H9 (cell line): Measurements from ENCODE around the gene AFAP1. TPM values are rescaled to one million over a fixed set of nuclear protein-coding genes. Genes with fewer than 3 reads are reported as not detected.

Source experiments
- DNase-seq: peaks from one replicate; pipeline ENCODE4 v3.0.0-alpha.2; 2017
- H2AFZ ChIP-seq: one replicate; pipeline ENCODE4 v1.6.1; 2013; ENCODE audit warnings: mild to moderate bottlenecking, low read length, control low read depth, moderate library complexity
- H2AK5ac ChIP-seq: 2 replicates; pipeline ENCODE4 v1.6.1; 2013; ENCODE audit warnings: low read length, control low read depth, mixed read lengths; ENCODE audit not compliant: insufficient read length
- H2BK120ac ChIP-seq: one replicate; pipeline ENCODE4 v1.6.1; 2013; ENCODE audit warnings: low read depth, mild to moderate bottlenecking, low read length, control low read depth, inconsistent platforms; ENCODE audit not compliant: poor library complexity, severe bottlenecking
- H2BK12ac ChIP-seq: 2 replicates; pipeline ENCODE4 v1.6.1; 2013; ENCODE audit warnings: low read length, control low read depth, mixed read lengths, low read depth; ENCODE audit not compliant: insufficient read length
- H2BK15ac ChIP-seq: 2 replicates; pipeline ENCODE4 v1.6.1; 2013; ENCODE audit warnings: low read depth, low read length, control low read depth
- H2BK20ac ChIP-seq: one replicate; pipeline ENCODE4 v1.6.1; 2013; ENCODE audit warnings: low read depth, mild to moderate bottlenecking, low read length, control low read depth, inconsistent platforms; ENCODE audit not compliant: poor library complexity, severe bottlenecking
- H2BK5ac ChIP-seq: 2 replicates; pipeline ENCODE4 v1.6.1; 2013; ENCODE audit warnings: low read length, control low read depth, mixed read lengths; ENCODE audit not compliant: insufficient read length
- H3K14ac ChIP-seq: 2 replicates; pipeline ENCODE4 v1.6.1; 2013; ENCODE audit warnings: low read length, control low read depth; ENCODE audit not compliant: insufficient read depth
- H3K18ac ChIP-seq: 2 replicates; pipeline ENCODE4 v1.6.1; 2013; ENCODE audit warnings: low read depth, mild to moderate bottlenecking, mixed read lengths, low read length, control low read depth; ENCODE audit not compliant: insufficient read length
- H3K23ac ChIP-seq: 2 replicates; pipeline ENCODE4 v1.6.1; 2013; ENCODE audit warnings: low read length, control low read depth, mixed read lengths, low read depth; ENCODE audit not compliant: insufficient read length
- H3K23me2 ChIP-seq: 2 replicates; pipeline ENCODE4 v1.6.1; 2013; ENCODE audit warnings: low read depth, mild to moderate bottlenecking, mixed read lengths, low read length, control low read depth; ENCODE audit not compliant: insufficient read length, poor library complexity, severe bottlenecking
- H3K27ac ChIP-seq: 2 replicates; pipeline ENCODE4 v1.5.1; 2013; ENCODE audit warnings: low read length, control low read depth, mixed read lengths, low read depth; ENCODE audit not compliant: insufficient read length
- H3K27me3 ChIP-seq: 2 replicates; pipeline ENCODE4 v1.6.1; 2013; ENCODE audit warnings: low read length, control low read depth, inconsistent platforms; ENCODE audit not compliant: insufficient read depth
- H3K4ac ChIP-seq: 2 replicates; pipeline ENCODE4 v1.6.1; 2013; ENCODE audit warnings: low read depth, mild to moderate bottlenecking, control low read depth, inconsistent platforms, low read length, moderate library complexity
- H3K4me1 ChIP-seq: 2 replicates; pipeline ENCODE4 v1.6.1; 2013; ENCODE audit warnings: low read length, control low read depth, inconsistent platforms; ENCODE audit not compliant: insufficient read depth
- H3K4me2 ChIP-seq: 2 replicates; pipeline ENCODE4 v1.6.1; 2013; ENCODE audit warnings: low read length, control low read depth, mixed read lengths; ENCODE audit not compliant: insufficient read length, insufficient read depth
- H3K56ac ChIP-seq: 2 replicates; pipeline ENCODE4 v1.6.1; 2013; ENCODE audit warnings: low read depth, mild to moderate bottlenecking, mixed read lengths, low read length, control low read depth; ENCODE audit not compliant: insufficient read length
- H3K79me1 ChIP-seq: 2 replicates; pipeline ENCODE4 v1.6.1; 2013; ENCODE audit warnings: low read depth, mild to moderate bottlenecking, moderate library complexity, low read length, control low read depth, inconsistent platforms; ENCODE audit not compliant: insufficient read depth, poor library complexity, severe bottlenecking
- H3K79me2 ChIP-seq: 2 replicates; pipeline ENCODE4 v1.6.1; 2013; ENCODE audit warnings: low read length, control low read depth, inconsistent platforms; ENCODE audit not compliant: insufficient read depth
- H3K9ac ChIP-seq: 2 replicates; pipeline ENCODE4 v1.6.1; 2013; ENCODE audit warnings: low read length, control low read depth, mixed read lengths; ENCODE audit not compliant: insufficient read length; ENCODE audit errors: extremely low read depth
- H3K9me3 ChIP-seq: one replicate; pipeline ENCODE4 v1.6.1; 2013; ENCODE audit warnings: low read depth, low read length, inconsistent platforms; ENCODE audit not compliant: control insufficient read depth
- H3T11ph ChIP-seq: one replicate; pipeline ENCODE4 v1.6.1; 2013; ENCODE audit warnings: mild to moderate bottlenecking, low read length, control low read depth, inconsistent platforms
- H4K20me1 ChIP-seq: one replicate; pipeline ENCODE4 v1.6.1; 2013; ENCODE audit not compliant: control insufficient read depth, insufficient read length, insufficient read depth
- H4K5ac ChIP-seq: 2 replicates; pipeline ENCODE4 v1.6.1; 2013; ENCODE audit warnings: low read depth, mild to moderate bottlenecking, mixed read lengths, low read length, control low read depth; ENCODE audit not compliant: insufficient read length
- H4K8ac ChIP-seq: replicated peaks from 2 replicates; pipeline ENCODE4 v1.6.1; 2013; ENCODE audit warnings: low read length, control low read depth, mixed read lengths, low read depth; ENCODE audit not compliant: insufficient read length
- H4K91ac ChIP-seq: 2 replicates; pipeline ENCODE4 v1.6.1; 2013; ENCODE audit warnings: low read depth, mild to moderate bottlenecking, moderate library complexity, mixed read lengths, low read length, control low read depth; ENCODE audit not compliant: insufficient read length
- H3K27ac Mint-ChIP-seq, 3 experiments: 2 replicates in 2 of 3; 3 replicates in 1 of 3; pipeline ENCODE4 v1.8.0; 2020 to 2021; ENCODE audit warnings: mixed read lengths in 3 of 3, mild to moderate bottlenecking in 1 of 3, moderate library complexity in 1 of 3
- H3K27me3 Mint-ChIP-seq: 2 replicates; pipeline ENCODE4 v1.8.0; 2021; ENCODE audit warnings: low read depth, mild to moderate bottlenecking, moderate library complexity, mixed read lengths
- H3K36me3 Mint-ChIP-seq, 3 experiments: 2 replicates in 2 of 3; 3 replicates in 1 of 3; pipeline ENCODE4 v1.8.0; 2020 to 2021; ENCODE audit warnings: low read depth in 3 of 3, mixed read lengths in 3 of 3; ENCODE audit not compliant: insufficient read depth in 1 of 3
- H3K4me1 Mint-ChIP-seq, 2 experiments: 2 replicates each; pipeline ENCODE4 v1.8.0; 2020; ENCODE audit warnings: mixed read lengths in 2 of 2
- H3K4me3 Mint-ChIP-seq, 2 experiments: 2 replicates in 1 of 2; 3 replicates in 1 of 2; pipeline ENCODE4 v1.8.0; 2020 to 2021; ENCODE audit warnings: mild to moderate bottlenecking in 2 of 2, mixed read lengths in 2 of 2, moderate library complexity in 1 of 2
- H3K9me3 Mint-ChIP-seq, 2 experiments: 2 replicates in 1 of 2; 3 replicates in 1 of 2; pipeline ENCODE4 v1.8.0; 2020; ENCODE audit warnings: mild to moderate bottlenecking in 2 of 2, mixed read lengths in 2 of 2, moderate library complexity in 1 of 2
- CTCF ChIP-seq: fragments of 200-600 bp; sonication (generic); conservative IDR thresholded peaks from 3 replicates; pipeline ENCODE4 v1.8.0; 2021; ENCODE audit warnings: antibody characterized with exemption, mild to moderate bottlenecking
- WGBS: extraction: QIAGEN DNeasy Blood & Tissue Kit; methylation state at CpG from one replicate; pipeline ENCODE4 v1.1.7; 2013; ENCODE audit warnings: missing lambda C conversion rate, low lambda C conversion rate, mixed read lengths; ENCODE audit not compliant: insufficient read length; ENCODE audit errors: extremely low coverage; 5-methylcytosine and 5-hydroxymethylcytosine counted together
- total RNA-seq: library from RNA; stranded (reverse); gene quantifications from 2 replicates; pipeline ENCODE4 v1.2.1, GENCODE V29; 2021

The AFAP1 gene
- total RNA-seq, 1 experiment from 2014 or later = 6.5 TPM

DNA sequence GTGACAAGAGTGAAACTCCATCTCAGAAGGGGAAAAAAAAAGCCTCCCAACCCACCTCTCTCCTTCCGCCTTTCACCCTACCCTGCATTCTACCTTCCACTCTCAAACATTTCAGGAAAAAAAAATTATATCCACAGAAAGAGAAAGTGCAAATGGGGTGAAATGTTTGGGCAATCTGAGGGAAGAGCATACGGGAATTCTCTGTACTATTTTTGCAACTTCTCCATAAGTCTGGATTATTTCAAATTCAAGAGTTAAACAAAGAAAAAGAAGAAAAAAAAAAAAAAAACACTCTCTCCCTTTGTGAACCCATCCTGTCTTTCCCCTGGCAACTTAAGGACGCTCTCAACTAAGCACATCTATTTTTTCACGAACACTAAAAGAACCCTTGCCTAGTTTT is 41.3 kb downstream of the AFAP1 start:
- Histone ChIP-seq H3K9ac (no peak overlapping the region), H2BK15ac (no peak overlapping the region), H3K4ac (no peak overlapping the region), H3K4me1 (peaks cover 5% of the 10 kb centered on the region; the same call in 1 of the 2 replicates), H4K20me1 (no peaks in the 10 kb centered on the region), H3K27me3 (no peaks in the 10 kb centered on the region), H3K14ac (no peak overlapping the region), H2BK20ac (no peak overlapping the region), H3K9me3 (no peaks in the 10 kb centered on the region), H2BK5ac (no peak overlapping the region), H3K23me2 (no peaks in the 10 kb centered on the region), H2BK120ac (no peak overlapping the region), H4K8ac (no peak overlapping the region), H3K79me2 (no peaks in the 10 kb centered on the region; the same call in 1 of the 2 replicates), H2AFZ (no peak overlapping the region), H3K18ac (no peak overlapping the region), H3K4me2 (no peak overlapping the region), H3K79me1 (peaks cover 3% of the 10 kb centered on the region), H3K23ac (no peak overlapping the region), H3T11ph (no peak overlapping the region), H2AK5ac (no peak overlapping the region), H4K5ac (no peak overlapping the region), H2BK12ac (no peak overlapping the region), H4K91ac (no peak overlapping the region), H3K27ac (no peak overlapping the region), H3K56ac (no peak overlapping the region)
- WGBS = no CpG with 5 or more reads among the region's 4 CpGs
- Mint-ChIP-seq H3K27me3 (no peaks in the 10 kb centered on the region; the same call in 1 of the 2 replicates), H3K9me3 (no peaks in the 10 kb centered on the region), H3K36me3 (no peaks in the 10 kb centered on the region), H3K27ac (no peak overlapping the region), H3K4me3 (no peak overlapping the region), H3K4me1 (peaks cover 60 to 71% of the 10 kb centered on the region in 2 experiments)
- TF ChIP-seq CTCF = no peak
- no peak for DNase-seq
